H1 (cell line): Measurements from ENCODE around the gene SLC46A3. TPM values are rescaled to one million over a fixed set of nuclear protein-coding genes. Genes with fewer than 3 reads are reported as not detected.

Experiments used
- BACH1 ChIP-seq: IDR thresholded peaks from 2 replicates; pipeline ENCODE4 v1.6.1; 2012; ENCODE audit warnings: low read length, improper control_type of control experiment
- CEBPB ChIP-seq: IDR thresholded peaks from 2 replicates; pipeline ENCODE4 v1.6.1; 2012; ENCODE audit warnings: low read depth, low read length
- CREB1 ChIP-seq: IDR thresholded peaks from 2 replicates; pipeline ENCODE4 v1.6.1; 2012; ENCODE audit warnings: inconsistent platforms
- GABPA ChIP-seq: IDR thresholded peaks from 2 replicates; pipeline ENCODE4 v1.6.1; 2011; ENCODE audit warnings: mild to moderate bottlenecking, low read length, moderate library complexity, borderline replicate concordance; ENCODE audit not compliant: insufficient read depth
- GTF2F1 ChIP-seq: IDR thresholded peaks from 2 replicates; pipeline ENCODE4 v1.6.1; 2012; ENCODE audit warnings: low read depth, low read length, improper control_type of control experiment, borderline replicate concordance
- POLR2A ChIP-seq, 2 experiments: IDR thresholded peaks; 1 replicate in 1 of 2; 2 replicates in 1 of 2; pipeline ENCODE4 v1.6.1; 2011; ENCODE audit warnings: low read depth in 2 of 2, low read length in 2 of 2, mild to moderate bottlenecking in 2 of 2; ENCODE audit errors: control extremely low read depth in 1 of 2
- RNF2 ChIP-seq: fragments of 200-900, 300-1000 bp; sonication (generic); IDR thresholded peaks from 2 replicates; pipeline ENCODE4 v1.7.1; 2016; ENCODE audit warnings: borderline replicate concordance, low read depth, mild to moderate bottlenecking, antibody characterized with exemption, low read length; ENCODE audit not compliant: poor library complexity, severe bottlenecking; ENCODE audit errors: missing control alignments
- SP1 ChIP-seq: IDR thresholded peaks from 2 replicates; pipeline ENCODE4 v1.6.1; 2011; ENCODE audit warnings: low read depth, low read length
- SP2 ChIP-seq: IDR thresholded peaks from 2 replicates; pipeline ENCODE4 v1.6.1; 2012; ENCODE audit warnings: mild to moderate bottlenecking, low read length, inconsistent platforms
- polyA plus RNA-seq, 7 experiments: library from polyadenylated mRNA; depleted of rRNA in 3 of 7; stranded (reverse) in 5 of 7; unstranded in 2 of 7; fragments of >200 nt in 5 of 7; fragments of 200-250 nt in 2 of 7; gene quantifications; 1 replicate in 5 of 7; 2 replicates in 1 of 7; 4 replicates in 1 of 7; pipeline versions ENCODE4 v1.2.1 to v1.2.3, GENCODE V29; 2011 to 2013; ENCODE audit warnings: missing spikeins in 2 of 7, mixed read lengths in 2 of 7
- total RNA-seq: library from RNA; stranded (reverse); fragmentation: NEBNext Ultra II Directional; extraction: Animal tissue kit (Norgen Biotek cat#: 25700); gene quantifications from 2 replicates; pipeline ENCODE4 v1.2.1, GENCODE V29; 2021
- TF ChIP-seq, protein P1 (sequence below): IDR thresholded peaks from 2 replicates; pipeline ENCODE4 v1.6.1; 2012; ENCODE audit warnings: inconsistent platforms
- TF ChIP-seq, protein P2 (sequence below): fragments of 300-600 bp; sonication (generic); IDR thresholded peaks from 2 replicates; pipeline ENCODE4 v1.7.1; 2012; ENCODE audit warnings: low read length, moderate library complexity, mild to moderate bottlenecking, inconsistent platforms; ENCODE audit not compliant: insufficient replicate concordance

Gene SLC46A3
- total and polyA plus RNA-seq, 2 of the 8 experiments (the other 6 are each of a cell fraction or from before 2014, with no cell fraction given): 0.39 to 0.67 TPM

DNA sequence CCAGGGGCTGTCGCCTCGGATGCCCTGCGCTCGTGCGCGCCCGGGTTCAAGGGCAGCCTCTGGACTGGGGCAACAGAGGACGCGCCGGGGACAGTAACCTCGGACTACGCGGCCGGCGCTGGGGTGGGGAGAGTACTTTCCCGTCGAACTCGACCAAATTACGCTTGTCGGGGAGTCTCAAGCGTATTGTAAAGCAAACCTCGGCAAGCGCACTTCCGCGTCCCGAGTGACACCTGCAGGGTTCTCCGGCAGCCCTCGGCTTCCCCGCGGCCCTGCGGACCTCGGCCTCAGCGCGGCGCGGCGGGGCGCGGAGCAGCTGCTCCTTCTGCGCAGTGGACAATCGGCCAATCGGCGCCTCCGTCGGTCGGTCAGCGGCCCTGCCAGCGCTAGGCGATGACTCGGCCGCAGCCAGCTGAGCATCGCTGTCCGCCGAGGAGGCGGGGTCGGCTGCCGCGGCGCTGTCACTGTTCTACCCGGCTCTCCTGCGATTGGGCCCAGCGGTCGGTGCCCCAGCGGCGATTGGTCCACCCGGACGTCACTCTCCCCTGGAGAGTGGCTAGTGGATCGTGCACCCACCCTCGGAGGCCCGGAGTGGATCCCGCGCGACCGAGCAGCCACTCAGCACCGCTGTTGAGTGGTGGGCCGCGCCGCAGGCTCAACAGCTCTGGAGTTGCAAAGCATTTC lies at the start of gene SLC46A3 (continued):
- TF ChIP-seq CREB1 (peak; percentile 52), SP2 (peak; percentile 73), CEBPB (no peak), SP1 (peak; percentile 96), POLR2A (IDR thresholded peaks at IDR 0.05; ENCODE audit: control extremely low read depth in 1 of 2, low read depth in 2 of 2, low read length in 2 of 2) (no peak), GTF2F1 (no peak), BACH1 (peak; percentile 53; the same call in 1 of the 2 replicates), RNF2 (no peak), GABPA (no peak)
- TF ChIP-seq, protein P1, sequence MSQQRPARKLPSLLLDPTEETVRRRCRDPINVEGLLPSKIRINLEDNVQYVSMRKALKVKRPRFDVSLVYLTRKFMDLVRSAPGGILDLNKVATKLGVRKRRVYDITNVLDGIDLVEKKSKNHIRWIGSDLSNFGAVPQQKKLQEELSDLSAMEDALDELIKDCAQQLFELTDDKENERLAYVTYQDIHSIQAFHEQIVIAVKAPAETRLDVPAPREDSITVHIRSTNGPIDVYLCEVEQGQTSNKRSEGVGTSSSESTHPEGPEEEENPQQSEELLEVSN: 0 out of 2 replicates have a peak, but pooled peaks have one; percentile 17
- TF ChIP-seq, protein P2, sequence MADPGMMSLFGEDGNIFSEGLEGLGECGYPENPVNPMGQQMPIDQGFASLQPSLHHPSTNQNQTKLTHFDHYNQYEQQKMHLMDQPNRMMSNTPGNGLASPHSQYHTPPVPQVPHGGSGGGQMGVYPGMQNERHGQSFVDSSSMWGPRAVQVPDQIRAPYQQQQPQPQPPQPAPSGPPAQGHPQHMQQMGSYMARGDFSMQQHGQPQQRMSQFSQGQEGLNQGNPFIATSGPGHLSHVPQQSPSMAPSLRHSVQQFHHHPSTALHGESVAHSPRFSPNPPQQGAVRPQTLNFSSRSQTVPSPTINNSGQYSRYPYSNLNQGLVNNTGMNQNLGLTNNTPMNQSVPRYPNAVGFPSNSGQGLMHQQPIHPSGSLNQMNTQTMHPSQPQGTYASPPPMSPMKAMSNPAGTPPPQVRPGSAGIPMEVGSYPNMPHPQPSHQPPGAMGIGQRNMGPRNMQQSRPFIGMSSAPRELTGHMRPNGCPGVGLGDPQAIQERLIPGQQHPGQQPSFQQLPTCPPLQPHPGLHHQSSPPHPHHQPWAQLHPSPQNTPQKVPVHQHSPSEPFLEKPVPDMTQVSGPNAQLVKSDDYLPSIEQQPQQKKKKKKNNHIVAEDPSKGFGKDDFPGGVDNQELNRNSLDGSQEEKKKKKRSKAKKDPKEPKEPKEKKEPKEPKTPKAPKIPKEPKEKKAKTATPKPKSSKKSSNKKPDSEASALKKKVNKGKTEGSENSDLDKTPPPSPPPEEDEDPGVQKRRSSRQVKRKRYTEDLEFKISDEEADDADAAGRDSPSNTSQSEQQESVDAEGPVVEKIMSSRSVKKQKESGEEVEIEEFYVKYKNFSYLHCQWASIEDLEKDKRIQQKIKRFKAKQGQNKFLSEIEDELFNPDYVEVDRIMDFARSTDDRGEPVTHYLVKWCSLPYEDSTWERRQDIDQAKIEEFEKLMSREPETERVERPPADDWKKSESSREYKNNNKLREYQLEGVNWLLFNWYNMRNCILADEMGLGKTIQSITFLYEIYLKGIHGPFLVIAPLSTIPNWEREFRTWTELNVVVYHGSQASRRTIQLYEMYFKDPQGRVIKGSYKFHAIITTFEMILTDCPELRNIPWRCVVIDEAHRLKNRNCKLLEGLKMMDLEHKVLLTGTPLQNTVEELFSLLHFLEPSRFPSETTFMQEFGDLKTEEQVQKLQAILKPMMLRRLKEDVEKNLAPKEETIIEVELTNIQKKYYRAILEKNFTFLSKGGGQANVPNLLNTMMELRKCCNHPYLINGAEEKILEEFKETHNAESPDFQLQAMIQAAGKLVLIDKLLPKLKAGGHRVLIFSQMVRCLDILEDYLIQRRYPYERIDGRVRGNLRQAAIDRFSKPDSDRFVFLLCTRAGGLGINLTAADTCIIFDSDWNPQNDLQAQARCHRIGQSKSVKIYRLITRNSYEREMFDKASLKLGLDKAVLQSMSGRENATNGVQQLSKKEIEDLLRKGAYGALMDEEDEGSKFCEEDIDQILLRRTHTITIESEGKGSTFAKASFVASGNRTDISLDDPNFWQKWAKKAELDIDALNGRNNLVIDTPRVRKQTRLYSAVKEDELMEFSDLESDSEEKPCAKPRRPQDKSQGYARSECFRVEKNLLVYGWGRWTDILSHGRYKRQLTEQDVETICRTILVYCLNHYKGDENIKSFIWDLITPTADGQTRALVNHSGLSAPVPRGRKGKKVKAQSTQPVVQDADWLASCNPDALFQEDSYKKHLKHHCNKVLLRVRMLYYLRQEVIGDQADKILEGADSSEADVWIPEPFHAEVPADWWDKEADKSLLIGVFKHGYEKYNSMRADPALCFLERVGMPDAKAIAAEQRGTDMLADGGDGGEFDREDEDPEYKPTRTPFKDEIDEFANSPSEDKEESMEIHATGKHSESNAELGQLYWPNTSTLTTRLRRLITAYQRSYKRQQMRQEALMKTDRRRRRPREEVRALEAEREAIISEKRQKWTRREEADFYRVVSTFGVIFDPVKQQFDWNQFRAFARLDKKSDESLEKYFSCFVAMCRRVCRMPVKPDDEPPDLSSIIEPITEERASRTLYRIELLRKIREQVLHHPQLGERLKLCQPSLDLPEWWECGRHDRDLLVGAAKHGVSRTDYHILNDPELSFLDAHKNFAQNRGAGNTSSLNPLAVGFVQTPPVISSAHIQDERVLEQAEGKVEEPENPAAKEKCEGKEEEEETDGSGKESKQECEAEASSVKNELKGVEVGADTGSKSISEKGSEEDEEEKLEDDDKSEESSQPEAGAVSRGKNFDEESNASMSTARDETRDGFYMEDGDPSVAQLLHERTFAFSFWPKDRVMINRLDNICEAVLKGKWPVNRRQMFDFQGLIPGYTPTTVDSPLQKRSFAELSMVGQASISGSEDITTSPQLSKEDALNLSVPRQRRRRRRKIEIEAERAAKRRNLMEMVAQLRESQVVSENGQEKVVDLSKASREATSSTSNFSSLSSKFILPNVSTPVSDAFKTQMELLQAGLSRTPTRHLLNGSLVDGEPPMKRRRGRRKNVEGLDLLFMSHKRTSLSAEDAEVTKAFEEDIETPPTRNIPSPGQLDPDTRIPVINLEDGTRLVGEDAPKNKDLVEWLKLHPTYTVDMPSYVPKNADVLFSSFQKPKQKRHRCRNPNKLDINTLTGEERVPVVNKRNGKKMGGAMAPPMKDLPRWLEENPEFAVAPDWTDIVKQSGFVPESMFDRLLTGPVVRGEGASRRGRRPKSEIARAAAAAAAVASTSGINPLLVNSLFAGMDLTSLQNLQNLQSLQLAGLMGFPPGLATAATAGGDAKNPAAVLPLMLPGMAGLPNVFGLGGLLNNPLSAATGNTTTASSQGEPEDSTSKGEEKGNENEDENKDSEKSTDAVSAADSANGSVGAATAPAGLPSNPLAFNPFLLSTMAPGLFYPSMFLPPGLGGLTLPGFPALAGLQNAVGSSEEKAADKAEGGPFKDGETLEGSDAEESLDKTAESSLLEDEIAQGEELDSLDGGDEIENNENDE: no peak
